Spleen (tissue), 7 donors: ENCODE measurements around the gene CASQ1.

ENCODE experiments used
- POLR2A ChIP-seq, 3 donors: fragments of 450-650 bp; IDR thresholded peaks; one replicate each; pipeline ENCODE4 v1.5.1; 2017; ENCODE audit warnings: antibody characterized with exemption in 3 of 3, mild to moderate bottlenecking in 1 of 3
- TF ChIP-seq, protein P1 (sequence below), 11 experiments: fragments of 200-600 bp in 7 of 11; fragments of 450-650 bp in 4 of 11; sonication (generic) in 4 of 11; IDR thresholded peaks in 8 of 11; conservative IDR thresholded peaks in 3 of 11; 1 replicate in 7 of 11; 2 replicates in 4 of 11; pipeline versions ENCODE4 v1.4.0 to v1.8.0; 2016 to 2021; ENCODE audit warnings: antibody characterized with exemption in 11 of 11, inconsistent platforms in 4 of 11, mild to moderate bottlenecking in 1 of 11
- donor health status: DM: no; HTN: no; CAD: no; lungs with moderate emphysema.
- donor health status: DM: no; HTN: no; CAD: no.
- donor health status: DM: no; HTN: no; CAD: no.

DNA sequence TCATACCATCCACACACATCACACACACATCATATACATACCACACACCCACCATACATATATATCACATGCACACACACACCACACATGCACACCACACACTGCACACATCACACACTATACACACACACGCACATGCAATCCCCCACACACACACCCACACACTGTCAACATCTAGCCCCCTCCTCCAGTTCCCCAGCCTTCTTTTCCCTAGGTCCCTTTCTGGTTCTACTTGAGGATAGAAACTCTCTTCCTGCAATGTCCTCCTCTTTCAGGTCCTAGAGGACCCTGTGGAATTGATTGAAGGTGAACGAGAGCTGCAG, 4.3 kb downstream of the CASQ1 start:
- TF ChIP-seq, protein P1, sequence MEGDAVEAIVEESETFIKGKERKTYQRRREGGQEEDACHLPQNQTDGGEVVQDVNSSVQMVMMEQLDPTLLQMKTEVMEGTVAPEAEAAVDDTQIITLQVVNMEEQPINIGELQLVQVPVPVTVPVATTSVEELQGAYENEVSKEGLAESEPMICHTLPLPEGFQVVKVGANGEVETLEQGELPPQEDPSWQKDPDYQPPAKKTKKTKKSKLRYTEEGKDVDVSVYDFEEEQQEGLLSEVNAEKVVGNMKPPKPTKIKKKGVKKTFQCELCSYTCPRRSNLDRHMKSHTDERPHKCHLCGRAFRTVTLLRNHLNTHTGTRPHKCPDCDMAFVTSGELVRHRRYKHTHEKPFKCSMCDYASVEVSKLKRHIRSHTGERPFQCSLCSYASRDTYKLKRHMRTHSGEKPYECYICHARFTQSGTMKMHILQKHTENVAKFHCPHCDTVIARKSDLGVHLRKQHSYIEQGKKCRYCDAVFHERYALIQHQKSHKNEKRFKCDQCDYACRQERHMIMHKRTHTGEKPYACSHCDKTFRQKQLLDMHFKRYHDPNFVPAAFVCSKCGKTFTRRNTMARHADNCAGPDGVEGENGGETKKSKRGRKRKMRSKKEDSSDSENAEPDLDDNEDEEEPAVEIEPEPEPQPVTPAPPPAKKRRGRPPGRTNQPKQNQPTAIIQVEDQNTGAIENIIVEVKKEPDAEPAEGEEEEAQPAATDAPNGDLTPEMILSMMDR (IDR thresholded peaks at IDR 0.05 in 8 of 11, conservative IDR thresholded peaks at IDR 0.05 in 3 of 11) = no peak
- TF ChIP-seq POLR2A (IDR thresholded peaks at IDR 0.05) = no peak
